IMR-90 (cell line): ENCODE results near the gene NPRL2. TPM values are rescaled to one million over a fixed set of nuclear protein-coding genes. Genes with fewer than 3 reads are reported as not detected.

Source experiments
- ATAC-seq: fragments of 200-7000 bp; cut with Tn5 transposase; 2 replicates; pipeline ENCODE4 v1.9.1; 2020; ENCODE audit warnings: low read depth, mild to moderate bottlenecking, moderate library complexity
- BruUV-seq: library from RNA; stranded (reverse); fragments of 400-500 nt; replicated peaks from 2 replicates; lab custom pipeline; 2021; lab: Mats Ljungman, UMichigan
- CTCF ChIA-PET: fragments of 300-600 bp; formaldehyde crosslinking; extraction: SDS; loops from one replicate; lab custom pipeline; 2021; ENCODE audit warnings: antibody characterized with exemption; lab: Yijun Ruan, JAX
- POLR2A ChIA-PET: fragments of 300-600 bp; sonication (Branson Sonifier 250); formaldehyde crosslinking; loops from one replicate; lab custom pipeline; 2022; ENCODE audit warnings: antibody characterized with exemption; ENCODE audit not compliant: unreplicated experiment; lab: Charles Lee
- DNase-seq: peaks from one replicate; pipeline ENCODE4 v3.0.0; 2013
- H2AFZ ChIP-seq: replicated peaks from 2 replicates; pipeline ENCODE3; 2013; ENCODE audit warnings: low read length, mild to moderate bottlenecking; ENCODE audit not compliant: poor library complexity
- H2AK5ac ChIP-seq: 2 replicates; pipeline ENCODE4 v1.6.1; 2013; ENCODE audit warnings: low read depth, low read length, inconsistent platforms
- H2AK9ac ChIP-seq: replicated peaks from 2 replicates; pipeline ENCODE3; 2013; ENCODE audit warnings: mild to moderate bottlenecking, low read depth, low read length, moderate library complexity; ENCODE audit not compliant: poor library complexity
- H2BK120ac ChIP-seq: 2 replicates; pipeline ENCODE4 v1.6.1; 2013; ENCODE audit warnings: low read depth, low read length, inconsistent platforms
- H2BK15ac ChIP-seq: 3 replicates; pipeline ENCODE4 v1.6.1; 2013; ENCODE audit warnings: low read depth, low read length, inconsistent platforms
- H2BK20ac ChIP-seq: 2 replicates; pipeline ENCODE4 v1.6.1; 2013; ENCODE audit warnings: low read depth, mild to moderate bottlenecking, inconsistent platforms, low read length, moderate library complexity
- H2BK5ac ChIP-seq: 2 replicates; pipeline ENCODE4 v1.6.1; 2013; ENCODE audit warnings: mild to moderate bottlenecking, low read depth, low read length, inconsistent platforms; ENCODE audit not compliant: poor library complexity, severe bottlenecking
- H3K14ac ChIP-seq: replicated peaks from 2 replicates; pipeline ENCODE4 v1.6.1; 2013; ENCODE audit warnings: low read depth, low read length, inconsistent platforms
- H3K18ac ChIP-seq: 2 replicates; pipeline ENCODE4 v1.6.1; 2013; ENCODE audit warnings: low read depth, low read length, control low read depth
- H3K23ac ChIP-seq: 2 replicates; pipeline ENCODE4 v1.6.1; 2013; ENCODE audit warnings: low read depth, low read length, inconsistent platforms
- H3K27ac ChIP-seq: 2 replicates; pipeline ENCODE4 v1.5.1; 2013; ENCODE audit warnings: mild to moderate bottlenecking, control low read depth, low read length; ENCODE audit not compliant: insufficient read depth
- H3K27me3 ChIP-seq: 2 replicates; pipeline ENCODE4 v1.6.1; 2013; ENCODE audit warnings: low read length; ENCODE audit not compliant: control insufficient read depth, insufficient read depth
- H3K36me3 ChIP-seq: 2 replicates; pipeline ENCODE4 v1.6.1; 2013; ENCODE audit warnings: low read length, mixed read lengths; ENCODE audit not compliant: control insufficient read depth, insufficient read depth
- H3K4ac ChIP-seq: 2 replicates; pipeline ENCODE4 v1.6.1; 2013; ENCODE audit warnings: low read depth, low read length, inconsistent platforms
- H3K4me1 ChIP-seq: 2 replicates; pipeline ENCODE4 v1.6.1; 2013; ENCODE audit warnings: low read length, mixed read lengths; ENCODE audit not compliant: control insufficient read depth, insufficient read depth
- H3K4me2 ChIP-seq: 2 replicates; pipeline ENCODE4 v1.6.1; 2013; ENCODE audit warnings: low read depth, mild to moderate bottlenecking, control low read depth, low read length, moderate library complexity
- H3K4me3 ChIP-seq: 2 replicates; pipeline ENCODE4 v1.5.1; 2013; ENCODE audit warnings: low read depth, mild to moderate bottlenecking, control low read depth, low read length, moderate library complexity; ENCODE audit not compliant: insufficient read depth
- H3K56ac ChIP-seq: 2 replicates; pipeline ENCODE4 v1.6.1; 2013; ENCODE audit warnings: low read length, inconsistent platforms; ENCODE audit not compliant: insufficient read depth; ENCODE audit errors: extremely low read depth
- H3K79me1 ChIP-seq, 2 experiments: 2 replicates each; pipeline ENCODE4 v1.6.1; 2013; ENCODE audit warnings: low read length in 2 of 2, inconsistent platforms in 1 of 2, low read depth in 1 of 2
- H3K9ac ChIP-seq: 2 replicates; pipeline ENCODE4 v1.6.1; 2013; ENCODE audit warnings: low read depth, low read length, control low read depth
- H3K9me1 ChIP-seq: 2 replicates; pipeline ENCODE4 v1.6.1; 2013; ENCODE audit warnings: low read length, inconsistent platforms; ENCODE audit not compliant: insufficient read depth
- H3K9me3 ChIP-seq: 2 replicates; pipeline ENCODE4 v1.6.1; 2013; ENCODE audit warnings: low read length; ENCODE audit not compliant: control insufficient read depth, insufficient read depth
- H4K20me1 ChIP-seq: 2 replicates; pipeline ENCODE4 v1.6.1; 2013; ENCODE audit warnings: low read length, inconsistent platforms; ENCODE audit not compliant: insufficient read depth
- H4K5ac ChIP-seq: 2 replicates; pipeline ENCODE4 v1.6.1; 2013; ENCODE audit warnings: mild to moderate bottlenecking, low read depth, low read length, control low read depth
- H4K8ac ChIP-seq, 2 experiments: 2 replicates each; pipeline ENCODE4 v1.6.1; 2013; ENCODE audit warnings: low read depth in 2 of 2, low read length in 2 of 2, control low read depth in 1 of 2, inconsistent platforms in 1 of 2
- H4K91ac ChIP-seq: 2 replicates; pipeline ENCODE4 v1.6.1; 2013; ENCODE audit warnings: low read depth, low read length, inconsistent platforms; ENCODE audit not compliant: insufficient read depth
- CEBPB ChIP-seq: IDR thresholded peaks from 2 replicates; pipeline ENCODE4 v1.6.1; 2012; ENCODE audit warnings: low read depth, low read length, improper control_type of control experiment
- MAZ ChIP-seq: IDR thresholded peaks from 2 replicates; pipeline ENCODE4 v1.6.1; 2012; ENCODE audit warnings: low read depth, mild to moderate bottlenecking, low read length, improper control_type of control experiment, moderate library complexity, borderline replicate concordance
- MXI1 ChIP-seq: IDR thresholded peaks from 2 replicates; pipeline ENCODE4 v1.6.1; 2012; ENCODE audit warnings: low read depth, mild to moderate bottlenecking, low read length, moderate library complexity, borderline replicate concordance
- NFE2L2 ChIP-seq: fragments of 150-350 bp; IDR thresholded peaks from 2 replicates; pipeline ENCODE4 v1.6.1; 2016; ENCODE audit warnings: low read depth, mild to moderate bottlenecking, low read length
- POLR2A ChIP-seq: IDR thresholded peaks from 2 replicates; pipeline ENCODE4 v1.6.1; 2012; ENCODE audit warnings: mild to moderate bottlenecking, low read depth, low read length
- RAD21 ChIP-seq: IDR thresholded peaks from 2 replicates; pipeline ENCODE4 v1.6.1; 2012; ENCODE audit warnings: low read length, improper control_type of control experiment
- RFX5 ChIP-seq: IDR thresholded peaks from 2 replicates; pipeline ENCODE4 v1.8.0; 2012; ENCODE audit warnings: low read depth, mild to moderate bottlenecking, low read length, moderate library complexity
- WGBS, 2 experiments: methylation state at CpG; one replicate each; pipeline versions ENCODE4 v1.1.5 to v1.1.7; 2013; ENCODE audit warnings: missing lambda C conversion rate in 2 of 2; ENCODE audit not compliant: insufficient read length in 1 of 2; ENCODE audit errors: extremely low coverage in 2 of 2; 5-methylcytosine and 5-hydroxymethylcytosine counted together
- dilution Hi-C: fragments of 300-500 bp; cut with HindIII; formaldehyde crosslinking; loops from one replicate; pipeline ENCODE4 v1.14.3; 2018; ENCODE audit warnings: low sequenced_read_pairs; ENCODE audit not compliant: unreplicated experiment
- in situ Hi-C: fragments of 300-500 bp; cut with MboI; formaldehyde crosslinking; loops from 3 replicates; pipeline ENCODE4 v1.14.3; 2019; ENCODE audit warnings: low sequenced_read_pairs, inconsistent platforms, mixed read lengths
- intact Hi-C: fragments of 100-400 bp; cut with micrococcal nuclease; formaldehyde crosslinking; loops from 2 replicates; pipeline ENCODE4 v1.10.0; 2022
- polyA plus RNA-seq, 3 experiments: library from polyadenylated mRNA; depleted of rRNA; stranded (reverse); fragments of >200 nt; gene quantifications; 2 replicates each; pipeline ENCODE4 v1.2.3, GENCODE V29; 2012; ENCODE audit warnings: low replicate concordance in 1 of 3
- total RNA-seq: library from RNA; depleted of rRNA; stranded (reverse); fragments of >200 nt; gene quantifications from 2 replicates; pipeline ENCODE4 v1.2.3, GENCODE V29; 2012

NPRL2 gene
- total and polyA plus RNA-seq, 2 of the 4 experiments (the other 2 are of a cell fraction), result 38.3 to 38.7 TPM

GRCh38 chr3:50327943-50328691 is 22.5 kb downstream of the NPRL2 start, which contains the start of gene TUSC2:
Gene TUSC2, minus strand, starts transcription at chr3:50328223. Its CDS starts 124 bp downstream, at chr3:50328099.
- POLR2A ChIA-PET, result interaction anchor here (1.3 kb wide), 1 partner anchor 9 kb away, joined by 6 read pairs; no protein-coding TSS in a partner anchor
- peak within 1 kb of the TSS; percentile 99 for H3K4me2 ChIP-seq
- H3K4me1 ChIP-seq, result peaks cover 6% of the 10 kb centered on the region; the same call in 1 of the 2 replicates
- 5% methylated on average over 27 of the region's 55 CpGs; no CpG with 5 or more reads in 1 of the 2 experiments for WGBS, 2 experiments
- H2AK5ac ChIP-seq, result peak within 1 kb of the TSS; percentile 68
- H3K36me3 ChIP-seq, result peaks cover 33% of the 10 kb centered on the region
- peak within 1 kb of the TSS; percentile 93 for H2AFZ ChIP-seq
- H3K56ac ChIP-seq, result no peak within 1 kb of the TSS
- peaks cover 23% of the 10 kb centered on the region for H4K20me1 ChIP-seq
- H3K14ac ChIP-seq, result peak within 1 kb of the TSS; percentile 41; the same call in 1 of the 2 replicates
- H2BK15ac ChIP-seq, result no peak within 1 kb of the TSS
- H3K9ac ChIP-seq, result peak within 1 kb of the TSS; percentile 82
- H3K27ac ChIP-seq, result peak within 1 kb of the TSS; percentile 32
- H3K9me3 ChIP-seq, result no peaks in the 10 kb centered on the region
- ATAC-seq (peak; percentile 91), DNase-seq (peak; percentile 94)
- no peak within 1 kb of the TSS for H2BK120ac ChIP-seq
- peak within 1 kb of the TSS; percentile 92 for H2AK9ac ChIP-seq
- no TSS peak for BruUV-seq
- H3K23ac ChIP-seq, result peak within 1 kb of the TSS; percentile 48; the same call in 1 of the 2 replicates
- H2BK20ac ChIP-seq, result no peak within 1 kb of the TSS
- peak within 1 kb of the TSS; percentile 19; the same call in 1 of the 2 replicates for H4K5ac ChIP-seq
- peak within 1 kb of the TSS; percentile 20 for H2BK5ac ChIP-seq
- intact Hi-C loops, result no loop called here
- peak within 1 kb of the TSS; percentile 67 for H3K4me3 ChIP-seq
- CTCF ChIA-PET, result interaction anchor here (0.5 to 1.4 kb wide), 3 partner anchors 8 to 1282 kb away, joined by 3 to 4 read pairs (median 3); no protein-coding TSS in a partner anchor
- H3K9me1 ChIP-seq, result no peaks in the 10 kb centered on the region
- H4K8ac ChIP-seq, result peak within 1 kb of the TSS; percentile 49 to 94
- in situ Hi-C loops, result loop anchor here (25.0 kb wide), 3 partner anchors 1059 to 1834 kb away; partner anchors contain the start of genes ABHD14B, GPR62, MANF and PCBP4
- H3K18ac ChIP-seq, result no peak within 1 kb of the TSS
- TF ChIP-seq MAZ (peak; percentile 11; the same call in 1 of the 2 replicates), MXI1 (peak; percentile 74; the same call in 1 of the 2 replicates), RFX5 (no peak), POLR2A (peak; percentile 76), NFE2L2 (no peak), RAD21 (no peak), CEBPB (peak; percentile 73)
- H3K4ac ChIP-seq, result peak within 1 kb of the TSS; percentile 74
- H3K79me1 ChIP-seq, result peaks cover 34 to 48% of the 10 kb centered on the region in 2 experiments
- dilution Hi-C loops, result no loop called here
- no peaks in the 10 kb centered on the region for H3K27me3 ChIP-seq
- no peak within 1 kb of the TSS for H4K91ac ChIP-seq
